HepG2 (cell line): ENCODE data around the gene PTGIS. TPM values are rescaled to one million over a fixed set of nuclear protein-coding genes. Genes with fewer than 3 reads are reported as not detected.

Source experiments
- ATAC-seq: fragments of 200-7000 bp; cut with Tn5 transposase; 3 replicates; pipeline ENCODE4 v1.9.1; 2020; ENCODE audit warnings: mild to moderate bottlenecking, moderate library complexity
- BruUV-seq: library from RNA; stranded (reverse); fragments of 400-500 nt; replicated peaks from 2 replicates; lab custom pipeline; 2021; lab: Mats Ljungman, UMichigan
- CTCF ChIA-PET: fragments of 300-600 bp; formaldehyde crosslinking; extraction: SDS; loops from one replicate; lab custom pipeline; 2021; ENCODE audit warnings: low total read pairs, inconsistent platforms, low intra/inter-chr PET ratio; lab: Yijun Ruan, JAX
- POLR2A ChIA-PET: fragments of 350-600 bp; sonication (Branson Sonifier 250); formaldehyde crosslinking; loops from one replicate; lab custom pipeline; 2020; ENCODE audit warnings: antibody characterized with exemption, inconsistent platforms; lab: Yijun Ruan, JAX
- DNase-seq: peaks from one replicate; pipeline ENCODE4 v3.0.0-alpha.2; 2015; ENCODE audit warnings: low spot score
- FAIRE-seq: peaks from 3 replicates; lab custom pipeline; 2011; peaks lifted over from hg19 to GRCh38; lab: Jason Lieb, UNC
- H2AFZ ChIP-seq: one replicate; pipeline ENCODE4 v1.6.1; 2011; ENCODE audit warnings: low read length, inconsistent platforms
- H3K27ac ChIP-seq: fragments of 300-600 bp; 3 replicates; pipeline ENCODE4 v1.8.0; 2011; ENCODE audit warnings: mixed run types, mild to moderate bottlenecking, mixed read lengths, low read length, inconsistent platforms; ENCODE audit not compliant: insufficient read depth; ENCODE audit errors: extremely low read length
- H3K27me3 ChIP-seq, 2 experiments: fragments of 200-600 bp in 1 of 2; 2 replicates in 1 of 2; 3 replicates in 1 of 2; pipeline versions ENCODE4 v1.6.0 to v1.8.0; 2011; ENCODE audit warnings: low read length in 2 of 2, mild to moderate bottlenecking in 2 of 2, moderate library complexity in 2 of 2, inconsistent platforms in 1 of 2; ENCODE audit not compliant: insufficient read depth in 2 of 2, control insufficient read depth in 1 of 2
- H3K36me3 ChIP-seq, 2 experiments: fragments of 200-600 bp in 1 of 2; replicated peaks in 1 of 2; 2 replicates in 1 of 2; 3 replicates in 1 of 2; pipeline versions ENCODE4 v1.5.1 to v1.8.0; 2011; ENCODE audit warnings: low read length in 2 of 2, inconsistent platforms in 1 of 2; ENCODE audit not compliant: insufficient read depth in 2 of 2, control insufficient read depth in 1 of 2
- H3K4me1 ChIP-seq: 2 replicates; pipeline ENCODE4 v1.5.1; 2012; ENCODE audit warnings: low read length, inconsistent platforms; ENCODE audit not compliant: insufficient read depth
- H3K4me2 ChIP-seq: 2 replicates; pipeline ENCODE4 v1.6.0; 2011; ENCODE audit warnings: low read depth, low read length, inconsistent platforms
- H3K4me3 ChIP-seq, 3 experiments: fragments of 200-600 bp in 1 of 3; sonication (generic), shearing (Covaris generic) in 1 of 3; replicated peaks in 1 of 3; 2 replicates each; pipeline ENCODE4 v1.5.1; 2011 to 2016; ENCODE audit warnings: low read length in 3 of 3, inconsistent platforms in 2 of 3, low read depth in 2 of 3, mild to moderate bottlenecking in 2 of 3, control low read depth in 1 of 3, mixed read lengths in 1 of 3; ENCODE audit not compliant: insufficient read depth in 1 of 3
- H3K79me2 ChIP-seq: one replicate; pipeline ENCODE4 v1.6.1; 2011; ENCODE audit warnings: low read length, inconsistent platforms; ENCODE audit not compliant: insufficient read depth
- H3K9ac ChIP-seq: 2 replicates; pipeline ENCODE4 v1.6.0; 2011; ENCODE audit warnings: mild to moderate bottlenecking, low read depth, low read length, inconsistent platforms; ENCODE audit not compliant: insufficient read depth
- H3K9me3 ChIP-seq: 2 replicates; pipeline ENCODE4 v1.5.1; 2012; ENCODE audit warnings: mild to moderate bottlenecking, low read length
- H4K20me1 ChIP-seq: 2 replicates; pipeline ENCODE4 v1.6.0; 2011; ENCODE audit warnings: inconsistent platforms, mild to moderate bottlenecking, low read length, moderate library complexity; ENCODE audit not compliant: insufficient read depth
- AHDC1 ChIP-seq: sonication (generic); formaldehyde crosslinking; IDR thresholded peaks from 2 replicates; pipeline ENCODE4 v1.5.1; 2020; ENCODE audit warnings: mild to moderate bottlenecking, missing genetic modification reagents, borderline replicate concordance
- CBFB ChIP-seq: sonication (generic); formaldehyde crosslinking; IDR thresholded peaks from 2 replicates; pipeline ENCODE4 v1.4.0; 2020; ENCODE audit warnings: missing genetic modification reagents
- DMAP1 ChIP-seq: IDR thresholded peaks from 2 replicates; pipeline ENCODE4 v1.6.1; 2016
- GATA4 ChIP-seq: sonication (generic); IDR thresholded peaks from 2 replicates; pipeline ENCODE4 v1.6.1; 2016; ENCODE audit warnings: antibody characterized with exemption, low read depth, borderline replicate concordance
- MAFK ChIP-seq, 2 experiments: IDR thresholded peaks in 1 of 2; conservative IDR thresholded peaks in 1 of 2; 2 replicates each; pipeline ENCODE4 v1.6.1; 2011; ENCODE audit warnings: improper control_type of control experiment in 2 of 2, low read length in 2 of 2
- MYC ChIP-seq: sonication (generic); formaldehyde crosslinking; IDR thresholded peaks from 2 replicates; pipeline ENCODE4 v1.9.0; 2021; ENCODE audit warnings: missing genetic modification reagents, borderline replicate concordance
- NR2F1 ChIP-seq, 2 experiments: fragments of 450-650 bp in 1 of 2; formaldehyde crosslinking in 1 of 2; IDR thresholded peaks; 2 replicates each; pipeline versions ENCODE4 v1.5.0 to v1.6.1; 2016 to 2020; ENCODE audit warnings: mild to moderate bottlenecking in 1 of 2, missing compliant biosample characterization in 1 of 2, missing genetic modification reagents in 1 of 2, moderate library complexity in 1 of 2
- PTBP1 ChIP-seq: fragments of 200-400 bp; formaldehyde crosslinking; IDR thresholded peaks from 2 replicates; pipeline ENCODE4 v1.6.1; 2018; ENCODE audit warnings: low read length, low read depth; ENCODE audit not compliant: poor library complexity, severe bottlenecking
- RARA ChIP-seq: IDR thresholded peaks from 2 replicates; pipeline ENCODE4 v1.6.1; 2016; ENCODE audit warnings: missing genetic modification reagents, missing compliant biosample characterization
- RCOR2 ChIP-seq: IDR thresholded peaks from 2 replicates; pipeline ENCODE4 v1.6.1; 2016; ENCODE audit warnings: missing biosample characterization, missing genetic modification reagents
- TSC22D2 ChIP-seq: sonication (generic); formaldehyde crosslinking; IDR thresholded peaks from 2 replicates; pipeline ENCODE4 v1.5.1; 2020; ENCODE audit warnings: missing genetic modification reagents, mild to moderate bottlenecking, borderline replicate concordance
- ZEB1 ChIP-seq: IDR thresholded peaks from 2 replicates; pipeline ENCODE4 v1.6.1; 2012; ENCODE audit warnings: mild to moderate bottlenecking, low read depth, inconsistent platforms; ENCODE audit not compliant: insufficient replicate concordance
- ZFYVE20 ChIP-seq: sonication (generic); formaldehyde crosslinking; IDR thresholded peaks from 2 replicates; pipeline ENCODE4 v1.8.0; 2023; ENCODE audit warnings: low read depth, mild to moderate bottlenecking, moderate library complexity, missing genetic modification reagents, borderline replicate concordance
- ZNF207 ChIP-seq: fragments of 450-650 bp; IDR thresholded peaks from 2 replicates; pipeline ENCODE4 v1.6.1; 2016; ENCODE audit warnings: antibody characterized with exemption, borderline replicate concordance
- ZNF446 ChIP-seq: sonication (generic); formaldehyde crosslinking; IDR thresholded peaks from 2 replicates; pipeline ENCODE4 v1.5.0; 2020; ENCODE audit warnings: mild to moderate bottlenecking, missing genetic modification reagents
- ZNF761 ChIP-seq: sonication (generic); formaldehyde crosslinking; conservative IDR thresholded peaks from 2 replicates; pipeline ENCODE4 v1.4.0; 2020; ENCODE audit warnings: mild to moderate bottlenecking, missing genetic modification reagents
- ZSCAN22 ChIP-seq: sonication (generic); formaldehyde crosslinking; IDR thresholded peaks from 2 replicates; pipeline ENCODE4 v1.4.0; 2020; ENCODE audit warnings: mild to moderate bottlenecking, missing genetic modification reagents
- WGBS: methylation state at CpG from one replicate; pipeline ENCODE4 v1.1.6; 2017; ENCODE audit warnings: low lambda C conversion rate; 5-methylcytosine and 5-hydroxymethylcytosine counted together
- in situ Hi-C: cut with HindIII; loops from 2 replicates; pipeline ENCODE4 v1.10.0; 2017; ENCODE audit warnings: low pct_unique_long_range_greater_than_20kb; ENCODE audit not compliant: extremely low pct_ligation_motif_present
- intact Hi-C: fragments of 100-400 bp; cut with micrococcal nuclease; formaldehyde crosslinking; loops from one replicate; pipeline ENCODE4 v1.10.0; 2022; ENCODE audit not compliant: unreplicated experiment
- polyA plus RNA-seq, 8 experiments: library from polyadenylated mRNA; depleted of rRNA in 3 of 8; stranded (reverse) in 7 of 8; unstranded in 1 of 8; fragments of >200 nt; fragmentation: Illumina TruSeq in 4 of 8; extraction: Trizol in 4 of 8; gene quantifications; 2 replicates each; pipeline versions ENCODE4 v1.2.1 to v1.2.3, GENCODE V29; 2011 to 2016; ENCODE audit warnings: low read depth in 4 of 8, missing spikeins in 1 of 8, mixed read lengths in 1 of 8; ENCODE audit not compliant: insufficient read depth in 1 of 8
- total RNA-seq, 5 experiments: library from RNA; depleted of rRNA; stranded (reverse); fragments of >200 nt; fragmentation: Illumina TruSeq; extraction: Trizol; gene quantifications; 2 replicates each; pipeline ENCODE4 v1.2.3, GENCODE V29; 2016; ENCODE audit warnings: low read depth in 1 of 5
- TF ChIP-seq, protein P1 (sequence below): sonication (generic); formaldehyde crosslinking; IDR thresholded peaks from 2 replicates; pipeline ENCODE4 v1.5.0; 2020; ENCODE audit warnings: mild to moderate bottlenecking, missing genetic modification reagents

PTGIS gene
- total and polyA plus RNA-seq, 2 of the 13 experiments (the other 11 are each of a cell fraction or from before 2014, with no cell fraction given): not detected

DNA sequence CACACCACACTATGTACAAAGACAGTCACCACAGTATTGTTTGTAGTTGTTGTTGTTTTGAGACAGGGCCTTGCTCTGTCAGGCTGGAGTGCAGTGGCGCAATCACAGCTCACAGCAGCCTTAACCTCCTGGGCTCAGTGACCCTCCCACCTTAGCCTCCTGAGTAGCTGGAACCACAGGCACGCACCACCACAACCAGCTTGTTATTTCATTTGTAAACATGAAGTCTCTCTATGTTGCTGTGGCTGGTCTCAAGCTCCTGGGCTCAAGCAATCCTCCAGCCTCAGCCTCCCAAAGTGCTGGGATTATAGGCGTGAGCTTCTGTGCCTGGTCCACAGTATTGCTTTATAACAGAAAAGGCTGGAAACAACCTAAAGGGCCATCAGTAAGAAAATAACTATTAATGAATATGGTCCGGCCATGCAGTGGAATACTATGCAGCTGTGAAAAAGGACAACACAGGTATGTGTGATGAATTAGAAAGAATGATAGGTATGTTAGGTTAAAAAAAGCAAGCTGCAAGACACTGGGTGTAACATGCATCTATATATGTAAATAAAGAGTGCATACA is 30.0 kb upstream of the PTGIS start:
- CTCF ChIA-PET: no interaction called here
- DNase-seq: no peak
- Histone ChIP-seq H3K4me3 (no peak overlapping the region), H3K36me3 (no peaks in the 10 kb centered on the region), H3K9ac (no peak overlapping the region), H3K4me2 (no peak overlapping the region), H3K79me2 (no peaks in the 10 kb centered on the region), H2AFZ (no peak overlapping the region), H4K20me1 (no peaks in the 10 kb centered on the region), H3K27me3 (no peaks in the 10 kb centered on the region; a peak in 1 of 5 replicates), H3K4me1 (peaks cover 87% of the 10 kb centered on the region), H3K9me3 (no peaks in the 10 kb centered on the region), H3K27ac (no peak overlapping the region)
- POLR2A ChIA-PET: interaction anchor here (5.9 kb wide), 1 partner anchor 14 kb away, joined by 59 read pairs; no protein-coding TSS in a partner anchor
- ATAC-seq: no peak
- no TSS peak for BruUV-seq
- in situ Hi-C loops (no loop called here), intact Hi-C loops (no loop called here)
- WGBS: 78% methylated on average over 4 of the region's 4 CpGs
- no peak for FAIRE-seq
- TF ChIP-seq, protein P1, sequence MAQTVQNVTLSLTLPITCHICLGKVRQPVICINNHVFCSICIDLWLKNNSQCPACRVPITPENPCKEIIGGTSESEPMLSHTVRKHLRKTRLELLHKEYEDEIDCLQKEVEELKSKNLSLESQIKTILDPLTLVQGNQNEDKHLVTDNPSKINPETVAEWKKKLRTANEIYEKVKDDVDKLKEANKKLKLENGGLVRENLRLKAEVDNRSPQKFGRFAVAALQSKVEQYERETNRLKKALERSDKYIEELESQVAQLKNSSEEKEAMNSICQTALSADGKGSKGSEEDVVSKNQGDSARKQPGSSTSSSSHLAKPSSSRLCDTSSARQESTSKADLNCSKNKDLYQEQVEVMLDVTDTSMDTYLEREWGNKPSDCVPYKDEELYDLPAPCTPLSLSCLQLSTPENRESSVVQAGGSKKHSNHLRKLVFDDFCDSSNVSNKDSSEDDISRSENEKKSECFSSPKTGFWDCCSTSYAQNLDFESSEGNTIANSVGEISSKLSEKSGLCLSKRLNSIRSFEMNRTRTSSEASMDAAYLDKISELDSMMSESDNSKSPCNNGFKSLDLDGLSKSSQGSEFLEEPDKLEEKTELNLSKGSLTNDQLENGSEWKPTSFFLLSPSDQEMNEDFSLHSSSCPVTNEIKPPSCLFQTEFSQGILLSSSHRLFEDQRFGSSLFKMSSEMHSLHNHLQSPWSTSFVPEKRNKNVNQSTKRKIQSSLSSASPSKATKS (CRISPR knock-in tag): no peak
- no peak for TF ChIP-seq DMAP1 (CRISPR knock-in tag)
- TF ChIP-seq RCOR2 (CRISPR knock-in tag): peak; percentile 75
- TF ChIP-seq CBFB (CRISPR knock-in tag): no peak
- TF ChIP-seq ZSCAN22 (CRISPR knock-in tag): no peak
- TF ChIP-seq ZNF761 (CRISPR knock-in tag): no peak
- no peak for TF ChIP-seq ZNF446 (CRISPR knock-in tag)
- no peak for TF ChIP-seq MYC (CRISPR knock-in tag)
- TF ChIP-seq ZNF207: no peak
- TF ChIP-seq AHDC1 (CRISPR knock-in tag): no peak
- TF ChIP-seq RARA: peak; percentile 11; the same call in 1 of the 2 replicates
- TF ChIP-seq NR2F1 (CRISPR knock-in tag; IDR thresholded peaks at IDR 0.05): no peak
- no peak for TF ChIP-seq PTBP1
- no peak for TF ChIP-seq MAFK (conservative IDR thresholded peaks at IDR 0.05 in 1 of 2, IDR thresholded peaks at IDR 0.05 in 1 of 2; ENCODE audit: low read length in 2 of 2)
- TF ChIP-seq GATA4: no peak
- no peak for TF ChIP-seq ZEB1
- no peak for TF ChIP-seq TSC22D2 (CRISPR knock-in tag)
- TF ChIP-seq ZFYVE20 (CRISPR knock-in tag): no peak
